ENCODE measurements around the gene KRT40. TPM values are rescaled to one million over a fixed set of nuclear protein-coding genes. Genes with fewer than 3 reads are reported as not detected.

The KRT40 gene
- total and polyA plus RNA-seq, 3 donors from 2014 or later = 0.16 to 0.45 TPM; not detected in 1

DNA sequence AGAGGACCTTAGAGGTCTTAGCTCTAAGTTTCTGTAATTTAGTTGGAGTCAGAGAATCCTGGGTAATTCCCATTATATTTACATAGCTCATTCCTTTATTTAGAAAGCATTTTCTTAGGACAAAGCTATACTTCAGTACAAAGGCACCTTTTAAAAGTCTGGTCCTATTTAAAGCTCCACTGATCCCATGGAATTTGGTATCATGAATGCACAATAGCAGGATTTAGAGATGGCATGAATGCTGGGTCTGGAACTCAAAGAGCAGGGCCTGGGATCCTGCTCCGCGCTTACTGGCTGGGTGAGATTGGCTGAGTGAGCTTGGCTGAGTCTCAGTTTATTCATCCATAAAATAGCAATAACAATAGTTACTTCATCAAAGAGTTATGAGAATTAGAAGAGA, 51.5 kb downstream of the KRT40 start:
- WGBS, 2 donors = 61 to 100% methylated on average over 2 of the region's 2 CpGs
- Histone ChIP-seq H3K9me3 (no peaks in the 10 kb centered on the region), H3K4me3 (no peak overlapping the region), H3K27me3 (no peaks in the 10 kb centered on the region), H3K27ac (no peak overlapping the region), H3K36me3 (ENCODE audit: low read depth, missing control alignments) (no peaks in the 10 kb centered on the region), H3K4me1 (no peaks in the 10 kb centered on the region)
- no peak for DNase-seq
- TF ChIP-seq CTCF (IDR thresholded peaks at IDR 0.05) = no peak
- no peak for TF ChIP-seq POLR2A (IDR thresholded peaks at IDR 0.05)
- intact Hi-C loops (cut with DNase I; ENCODE audit: low total_unique reads) = no loop called here

DNA sequence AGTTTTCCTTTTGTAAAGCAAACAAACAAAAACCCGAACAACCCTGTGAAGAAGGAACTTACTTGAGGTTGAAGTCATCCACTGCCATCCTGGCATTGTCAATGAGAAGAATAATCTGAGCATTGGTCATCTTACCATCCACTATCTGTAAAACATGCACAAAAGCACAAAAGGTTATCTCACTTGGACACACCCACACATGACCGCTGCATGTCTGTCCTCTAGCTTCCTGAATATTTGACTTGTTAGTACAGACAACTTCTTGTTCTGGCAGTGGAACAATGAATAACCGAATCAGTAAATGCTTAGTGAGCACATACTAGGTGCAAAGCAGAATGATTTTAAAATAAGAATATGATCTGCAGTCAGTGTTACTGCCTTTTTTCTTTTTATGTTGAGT, 52.8 kb downstream of the KRT40 start:
- WGBS, 2 donors = 68 to 76% methylated on average over 3 of the region's 3 CpGs
- intact Hi-C loops (cut with DNase I; ENCODE audit: low total_unique reads) = no loop called here

More for the DNA sequence above, 52.8 kb downstream of the KRT40 start:
- Histone ChIP-seq H3K27ac (no peak overlapping the region), H3K9me3 (no peaks in the 10 kb centered on the region), H3K27me3 (no peaks in the 10 kb centered on the region), H3K36me3 (ENCODE audit: low read depth, missing control alignments) (no peaks in the 10 kb centered on the region), H3K4me1 (no peaks in the 10 kb centered on the region), H3K4me3 (no peak overlapping the region)
- no peak for DNase-seq
- TF ChIP-seq POLR2A (IDR thresholded peaks at IDR 0.05) = no peak
- TF ChIP-seq CTCF (IDR thresholded peaks at IDR 0.05) = no peak

Small RNA genes lying within 50 kb of the gene (small RNA-seq; reads per million reads assigned to genes)
- 0 reads per million in 2 donors for gene KRTAP3-4P

Other genes with a start within 250 kb of the KRT40 start
Only the 30 nearest of the 35 such genes appear.
- 1 to 10 TPM in 1 of 2 donors, under 1 TPM in 1; 0.87 to 1.4 TPM for gene KRT27, start 201.8 kb downstream of the KRT40 start, total RNA-seq
- gene KRT27, start 201.8 kb downstream of the KRT40 start, polyA plus RNA-seq (ENCODE audit: insufficient read depth, low read depth, low replicate concordance) = 0.58 TPM
- gene KRT28, start 184.4 kb downstream of the KRT40 start, total RNA-seq = under 1 TPM; 0.43 to 0.87 TPM
- gene KRT28, start 184.4 kb downstream of the KRT40 start, polyA plus RNA-seq (ENCODE audit: insufficient read depth, low read depth, low replicate concordance) = 0.37 TPM
- gene KRT10, start 161.7 kb downstream of the KRT40 start, total RNA-seq = 10 to 100 TPM; 22.1 to 25.8 TPM
- 69.4 TPM for gene KRT10, start 161.7 kb downstream of the KRT40 start, polyA plus RNA-seq (ENCODE audit: insufficient read depth, low read depth, low replicate concordance)
- under 1 TPM; 0.63 to 0.68 TPM for gene KRT12, start 117.1 kb downstream of the KRT40 start, total RNA-seq
- 0.26 TPM for gene KRT12, start 117.1 kb downstream of the KRT40 start, polyA plus RNA-seq (ENCODE audit: insufficient read depth, low read depth, low replicate concordance)
- gene KRT20, start 99.1 kb downstream of the KRT40 start, total RNA-seq = not detected
- not detected for gene KRT20, start 99.1 kb downstream of the KRT40 start, polyA plus RNA-seq (ENCODE audit: insufficient read depth, low read depth, low replicate concordance)
- gene KRT23, start 46.7 kb downstream of the KRT40 start, total RNA-seq = 10 to 100 TPM; 14.0 to 17.3 TPM
- 52.2 TPM for gene KRT23, start 46.7 kb downstream of the KRT40 start, polyA plus RNA-seq (ENCODE audit: insufficient read depth, low read depth, low replicate concordance)
- not detected for gene KRT39, start 17.4 kb downstream of the KRT40 start, total RNA-seq
- gene KRT39, start 17.4 kb downstream of the KRT40 start, polyA plus RNA-seq (ENCODE audit: insufficient read depth, low read depth, low replicate concordance) = not detected
- not detected for gene KRTAP3-3, start 9.8 kb upstream of the KRT40 start, total RNA-seq
- gene KRTAP3-3, start 9.8 kb upstream of the KRT40 start, polyA plus RNA-seq (ENCODE audit: insufficient read depth, low read depth, low replicate concordance) = not detected
- not detected for gene KRTAP3-2, start 15.6 kb upstream of the KRT40 start, total RNA-seq
- not detected for gene KRTAP3-2, start 15.6 kb upstream of the KRT40 start, polyA plus RNA-seq (ENCODE audit: insufficient read depth, low read depth, low replicate concordance)
- not detected for gene KRTAP3-1, start 24.8 kb upstream of the KRT40 start, total RNA-seq
- gene KRTAP3-1, start 24.8 kb upstream of the KRT40 start, polyA plus RNA-seq (ENCODE audit: insufficient read depth, low read depth, low replicate concordance) = not detected
- not detected for gene KRTAP1-5, start 42.9 kb upstream of the KRT40 start, total RNA-seq
- gene KRTAP1-5, start 42.9 kb upstream of the KRT40 start, polyA plus RNA-seq (ENCODE audit: insufficient read depth, low read depth, low replicate concordance) = not detected
- gene KRTAP1-4, start 45.9 kb upstream of the KRT40 start, total RNA-seq = not detected
- gene KRTAP1-4, start 45.9 kb upstream of the KRT40 start, polyA plus RNA-seq (ENCODE audit: insufficient read depth, low read depth, low replicate concordance) = not detected
- gene KRTAP1-3, start 50.5 kb upstream of the KRT40 start, total RNA-seq = not detected
- not detected for gene KRTAP1-3, start 50.5 kb upstream of the KRT40 start, polyA plus RNA-seq (ENCODE audit: insufficient read depth, low read depth, low replicate concordance)
- gene KRTAP1-1, start 57.1 kb upstream of the KRT40 start, total RNA-seq = not detected
- gene KRTAP1-1, start 57.1 kb upstream of the KRT40 start, polyA plus RNA-seq (ENCODE audit: insufficient read depth, low read depth, low replicate concordance) = not detected
- gene KRTAP2-1, start 63.0 kb upstream of the KRT40 start, total RNA-seq = not detected
- gene KRTAP2-1, start 63.0 kb upstream of the KRT40 start, polyA plus RNA-seq (ENCODE audit: insufficient read depth, low read depth, low replicate concordance) = not detected
- not detected for gene KRTAP2-2, start 70.9 kb upstream of the KRT40 start, total RNA-seq
- gene KRTAP2-2, start 70.9 kb upstream of the KRT40 start, polyA plus RNA-seq (ENCODE audit: insufficient read depth, low read depth, low replicate concordance) = not detected
- not detected for gene KRTAP2-3, start 75.8 kb upstream of the KRT40 start, total RNA-seq
- gene KRTAP2-3, start 75.8 kb upstream of the KRT40 start, polyA plus RNA-seq (ENCODE audit: insufficient read depth, low read depth, low replicate concordance) = not detected
- not detected for gene KRTAP2-4, start 81.6 kb upstream of the KRT40 start, total RNA-seq
- gene KRTAP2-4, start 81.6 kb upstream of the KRT40 start, polyA plus RNA-seq (ENCODE audit: insufficient read depth, low read depth, low replicate concordance) = not detected
- not detected for gene KRTAP4-7, start 99.8 kb upstream of the KRT40 start, total RNA-seq
- not detected for gene KRTAP4-7, start 99.8 kb upstream of the KRT40 start, polyA plus RNA-seq (ENCODE audit: insufficient read depth, low read depth, low replicate concordance)
- gene KRTAP4-8, start 113.8 kb upstream of the KRT40 start, total RNA-seq = not detected
- not detected for gene KRTAP4-8, start 113.8 kb upstream of the KRT40 start, polyA plus RNA-seq (ENCODE audit: insufficient read depth, low read depth, low replicate concordance)
- gene KRTAP4-16, start 117.9 kb upstream of the KRT40 start, total RNA-seq = not detected
- gene KRTAP4-16, start 117.9 kb upstream of the KRT40 start, polyA plus RNA-seq (ENCODE audit: insufficient read depth, low read depth, low replicate concordance) = not detected
- not detected for gene KRTAP4-9, start 121.1 kb upstream of the KRT40 start, total RNA-seq
- not detected for gene KRTAP4-9, start 121.1 kb upstream of the KRT40 start, polyA plus RNA-seq (ENCODE audit: insufficient read depth, low read depth, low replicate concordance)
- not detected for gene KRTAP4-11, start 134.0 kb upstream of the KRT40 start, total RNA-seq
- gene KRTAP4-11, start 134.0 kb upstream of the KRT40 start, polyA plus RNA-seq (ENCODE audit: insufficient read depth, low read depth, low replicate concordance) = not detected
- gene KRTAP4-12, start 139.9 kb upstream of the KRT40 start, total RNA-seq = not detected
- not detected for gene KRTAP4-12, start 139.9 kb upstream of the KRT40 start, polyA plus RNA-seq (ENCODE audit: insufficient read depth, low read depth, low replicate concordance)
- gene KRTAP4-6, start 156.2 kb upstream of the KRT40 start, total RNA-seq = not detected
- not detected for gene KRTAP4-6, start 156.2 kb upstream of the KRT40 start, polyA plus RNA-seq (ENCODE audit: insufficient read depth, low read depth, low replicate concordance)
- not detected for gene KRTAP4-5, start 165.5 kb upstream of the KRT40 start, total RNA-seq
- gene KRTAP4-5, start 165.5 kb upstream of the KRT40 start, polyA plus RNA-seq (ENCODE audit: insufficient read depth, low read depth, low replicate concordance) = not detected
- not detected for gene KRTAP4-4, start 176.4 kb upstream of the KRT40 start, total RNA-seq
- gene KRTAP4-4, start 176.4 kb upstream of the KRT40 start, polyA plus RNA-seq (ENCODE audit: insufficient read depth, low read depth, low replicate concordance) = not detected
- gene KRTAP4-3, start 183.9 kb upstream of the KRT40 start, total RNA-seq = not detected
- not detected for gene KRTAP4-3, start 183.9 kb upstream of the KRT40 start, polyA plus RNA-seq (ENCODE audit: insufficient read depth, low read depth, low replicate concordance)
- not detected for gene KRTAP4-2, start 193.9 kb upstream of the KRT40 start, total RNA-seq
- gene KRTAP4-2, start 193.9 kb upstream of the KRT40 start, polyA plus RNA-seq (ENCODE audit: insufficient read depth, low read depth, low replicate concordance) = not detected
- not detected for gene KRTAP4-1, start 200.6 kb upstream of the KRT40 start, total RNA-seq
- not detected for gene KRTAP4-1, start 200.6 kb upstream of the KRT40 start, polyA plus RNA-seq (ENCODE audit: insufficient read depth, low read depth, low replicate concordance)